HG03139 (cell line): ENCODE data around the gene ZNF335.
"Not testable (repeated sequence)": the region's sequence is repeated elsewhere in the genome, so short reads cannot be mapped to it uniquely, and the experiment has no call there.

ENCODE experiments used
- ATAC-seq: cut with Tn5 transposase; IDR thresholded peaks from one replicate; pipeline ENCODE4 v1.9.1; 2021; ENCODE audit not compliant: unreplicated experiment

ZNF335 gene

DNA sequence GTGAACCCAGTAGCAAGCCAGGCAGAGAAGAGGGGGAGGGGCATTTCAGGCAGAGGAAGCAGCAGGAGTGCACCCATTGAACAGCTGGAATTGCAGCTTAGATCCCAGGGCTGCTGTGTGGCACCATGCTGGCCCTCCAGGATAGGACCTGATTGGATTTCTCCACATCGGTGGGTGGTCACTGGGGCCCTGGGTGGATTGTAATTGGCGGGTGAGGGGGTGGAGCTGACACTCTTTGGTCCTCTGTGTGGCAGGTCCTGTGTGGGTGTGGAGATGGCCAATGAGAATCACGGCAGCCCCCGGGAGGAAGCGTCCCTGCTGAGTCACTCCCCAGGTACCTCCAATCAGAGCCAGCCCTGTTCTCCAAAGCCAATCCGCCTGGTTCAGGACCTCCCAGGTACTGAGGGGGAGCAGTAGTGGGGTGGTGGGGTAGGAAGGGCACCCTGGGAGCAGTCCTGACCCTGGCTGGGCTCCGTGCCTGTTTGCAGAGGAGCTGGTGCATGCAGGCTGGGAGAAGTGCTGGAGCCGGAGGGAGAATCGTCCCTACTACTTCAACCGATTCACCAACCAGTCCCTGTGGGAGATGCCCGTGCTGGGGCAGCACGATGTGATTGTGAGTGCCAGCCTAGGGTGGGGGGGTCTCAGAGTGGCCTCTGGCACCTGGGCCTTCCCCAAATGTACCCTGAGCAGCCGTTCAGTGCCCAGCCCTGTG lies 33.1 kb downstream of the ZNF335 start:
- no peak for ATAC-seq

DNA sequence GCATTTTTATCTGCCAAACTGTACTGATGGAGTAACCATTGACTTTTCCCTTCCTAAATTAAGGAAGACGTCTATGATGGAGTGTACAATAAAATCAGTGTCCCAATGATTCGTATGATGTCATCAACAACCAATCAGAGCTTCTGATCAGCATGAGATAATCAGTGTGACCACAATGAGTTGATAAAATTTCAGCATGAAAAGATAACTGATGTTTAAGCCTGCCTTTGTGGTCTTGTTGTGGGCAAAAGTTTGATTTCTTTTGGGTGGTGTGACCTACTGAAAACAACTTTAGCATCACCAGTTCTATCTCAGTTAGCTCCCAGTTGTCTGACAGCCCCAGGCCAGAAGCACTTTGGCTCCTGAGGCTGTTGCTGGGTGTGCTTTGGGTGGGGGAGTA lies 34.2 kb downstream of the ZNF335 start:
- no peak for ATAC-seq

DNA sequence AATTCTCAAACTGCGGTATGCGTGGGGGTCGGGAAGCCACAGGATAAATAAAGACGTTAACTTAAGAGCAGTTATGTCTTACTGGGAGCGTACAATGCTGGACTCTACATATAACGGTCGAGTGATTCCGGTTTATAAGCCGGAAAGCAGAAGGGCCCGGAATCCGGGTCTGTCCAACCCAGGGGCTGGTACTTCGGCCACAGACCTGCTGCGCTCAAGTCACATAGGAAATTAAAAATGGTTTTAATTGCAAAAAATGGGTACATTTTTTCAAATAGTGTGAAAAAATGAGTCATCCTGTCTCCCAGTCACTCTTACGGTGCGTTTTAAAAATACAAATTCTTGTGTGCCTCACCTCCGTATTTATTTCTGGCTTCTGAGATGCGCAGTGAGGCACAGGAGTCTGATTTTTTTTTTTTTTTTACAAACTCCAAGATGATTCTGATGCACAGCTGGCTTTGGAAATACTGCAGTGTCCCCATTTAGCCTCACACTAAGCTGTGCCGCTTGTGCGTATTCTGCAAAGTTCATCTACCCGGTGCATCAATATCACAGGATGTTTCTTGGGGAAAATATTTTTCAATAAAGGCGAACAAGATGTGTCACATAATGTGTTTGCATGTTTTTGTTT lies 36.5 kb downstream of the ZNF335 start:
- ATAC-seq, result no peak

DNA sequence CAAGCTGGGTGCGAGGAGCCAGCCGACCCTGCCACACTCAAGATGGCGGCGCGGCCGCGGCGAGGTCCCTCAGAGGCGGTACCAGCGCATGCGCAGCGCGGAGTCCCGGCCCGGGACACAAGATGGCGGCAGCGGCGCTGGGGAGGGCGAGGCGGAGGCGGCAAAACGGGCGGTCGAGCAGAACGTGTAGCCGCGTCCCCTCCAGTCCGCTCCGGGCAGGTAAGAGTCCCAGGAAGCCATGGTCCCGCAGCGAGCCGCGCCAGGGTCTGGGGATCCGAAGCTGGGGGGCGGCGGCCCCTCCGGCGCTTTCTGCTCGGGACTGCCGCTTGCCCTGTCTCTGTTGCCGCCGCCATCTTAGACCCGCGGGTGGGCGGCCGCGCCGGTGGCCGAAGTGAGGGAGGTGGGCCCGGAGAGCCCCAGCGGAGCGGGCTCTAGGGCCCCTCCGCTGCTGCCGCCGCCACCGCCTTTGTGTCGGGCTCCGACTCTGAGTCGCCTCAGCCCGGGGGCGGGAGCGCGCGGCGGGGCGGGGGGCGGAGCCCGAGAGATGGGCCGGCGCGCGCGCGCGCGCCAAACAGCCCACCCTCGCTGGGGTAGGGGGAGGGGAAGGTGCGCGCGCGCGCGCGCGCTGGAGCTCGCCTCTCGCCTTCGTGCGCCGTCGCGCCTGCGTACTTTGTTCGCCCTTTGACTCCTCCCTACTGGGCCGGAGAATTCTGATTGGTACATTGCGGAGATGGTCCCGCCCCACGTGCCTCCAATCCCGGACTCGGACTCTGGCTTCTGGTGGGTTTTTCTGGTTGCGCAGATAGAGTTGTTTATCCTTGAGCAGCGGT lies 37.2 kb downstream of the ZNF335 start, which contains the start of gene PCIF1:
Gene PCIF1 (plus strand): TSS at position 98 of the 830 bp plus-strand sequence. CDS start 4,317 bp downstream, outside the sequence.
- peak; percentile 68 for ATAC-seq

DNA sequence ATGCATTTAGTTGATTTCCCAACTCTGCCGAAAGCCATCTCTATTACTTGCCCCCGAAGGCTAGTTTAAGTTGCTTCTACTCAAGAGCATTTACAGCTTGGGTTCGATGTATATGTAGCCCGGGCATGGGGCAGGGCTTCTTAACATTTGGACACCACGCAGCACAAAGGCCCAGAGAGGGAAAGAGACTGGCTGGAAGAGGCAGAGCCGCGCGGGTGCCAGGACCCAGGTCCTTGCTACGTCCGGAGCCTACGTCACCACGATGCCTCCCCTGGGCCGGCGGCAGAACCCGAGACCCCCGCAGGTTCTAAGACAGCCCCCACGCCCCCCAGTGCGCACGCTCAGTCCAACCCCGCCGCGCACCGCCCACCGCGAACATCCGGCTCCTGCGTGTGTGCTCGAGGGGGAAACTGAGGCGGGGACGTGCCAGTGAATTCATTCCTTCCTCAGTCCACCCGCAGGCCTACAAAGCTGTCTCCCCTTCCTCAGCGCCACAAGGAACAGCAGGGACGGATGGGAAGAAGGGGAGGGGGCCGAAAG lies 37.9 kb downstream of the ZNF335 start:
- peak; percentile 7 for ATAC-seq

- ATAC-seq, result no peak
These were observed 38.5 kb downstream of the ZNF335 start for GRCh38 chr20:45933266-45934045.

DNA sequence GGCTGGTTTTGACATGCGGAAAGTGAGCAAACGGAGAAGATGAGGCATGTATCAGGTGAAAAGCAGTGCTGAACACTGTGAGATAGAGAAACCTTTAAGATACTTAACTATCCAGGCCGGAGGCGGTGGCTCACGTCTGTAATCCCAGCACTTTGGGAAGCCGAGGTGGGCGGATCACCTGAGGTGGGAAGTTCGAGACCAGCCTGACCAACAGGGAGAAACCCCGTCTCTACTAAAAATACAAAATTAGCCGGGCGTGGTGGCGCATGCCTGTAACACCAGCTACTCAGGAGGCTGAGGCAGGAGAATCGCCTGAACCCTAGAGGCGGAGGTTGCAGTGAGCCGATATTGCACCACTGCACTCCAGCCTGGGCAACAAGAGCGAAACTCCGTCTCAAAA lies 40.3 kb downstream of the ZNF335 start:
- not testable (repeated sequence) for ATAC-seq

- no peak for ATAC-seq
These were observed 44.7 kb downstream of the ZNF335 start for GRCh38 chr20:45927071-45927878.

GRCh38 chr20:45926731-45927070 lies 45.3 kb downstream of the ZNF335 start:
- no peak for ATAC-seq

GRCh38 chr20:45925821-45926506 lies 46.0 kb downstream of the ZNF335 start:
- ATAC-seq, result no peak

DNA sequence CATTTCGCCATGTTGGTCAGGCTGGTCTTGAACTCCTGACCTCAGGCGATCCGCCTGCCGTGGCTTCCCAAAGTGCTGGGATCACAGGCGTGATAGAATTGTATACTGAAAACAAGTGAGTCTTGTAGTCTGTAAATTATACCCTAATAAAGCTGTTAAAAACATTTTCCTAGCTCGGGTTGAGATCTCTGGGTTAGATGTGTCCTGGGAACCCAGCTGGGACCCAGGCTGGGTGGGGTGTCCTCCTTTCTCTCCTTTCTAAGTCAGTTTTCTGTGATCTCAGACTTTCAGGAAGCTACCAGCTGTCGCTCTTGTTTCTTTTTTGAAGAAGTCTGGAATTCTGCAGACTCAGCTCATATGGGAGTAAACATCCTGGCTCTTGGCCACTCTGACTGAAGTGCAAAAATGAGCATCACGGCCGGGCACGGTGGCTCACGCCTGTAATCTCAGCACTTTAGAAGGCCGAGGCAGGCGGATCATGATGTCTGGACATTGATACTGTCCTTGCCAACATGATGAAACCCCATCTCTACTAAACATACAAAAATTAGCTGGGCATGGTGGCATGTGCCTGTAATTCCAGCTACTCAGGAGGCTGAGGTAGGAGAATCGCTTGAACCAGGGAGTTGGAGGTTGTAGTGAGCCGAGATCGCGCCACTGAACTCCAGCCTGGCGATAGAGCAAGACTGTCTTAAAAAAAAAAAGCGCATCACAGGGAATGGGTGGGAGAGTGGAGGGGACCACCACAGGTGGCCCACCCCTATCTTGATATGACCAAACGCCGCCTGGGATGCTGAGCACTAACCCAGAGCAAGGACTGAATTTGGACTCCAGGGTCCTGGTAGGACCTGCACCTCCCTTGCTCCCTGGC lies 47.4 kb downstream of the ZNF335 start:
- no peak for ATAC-seq

GRCh38 chr20:45921337-45922189 lies 50.4 kb downstream of the ZNF335 start:
- no peak for ATAC-seq

DNA sequence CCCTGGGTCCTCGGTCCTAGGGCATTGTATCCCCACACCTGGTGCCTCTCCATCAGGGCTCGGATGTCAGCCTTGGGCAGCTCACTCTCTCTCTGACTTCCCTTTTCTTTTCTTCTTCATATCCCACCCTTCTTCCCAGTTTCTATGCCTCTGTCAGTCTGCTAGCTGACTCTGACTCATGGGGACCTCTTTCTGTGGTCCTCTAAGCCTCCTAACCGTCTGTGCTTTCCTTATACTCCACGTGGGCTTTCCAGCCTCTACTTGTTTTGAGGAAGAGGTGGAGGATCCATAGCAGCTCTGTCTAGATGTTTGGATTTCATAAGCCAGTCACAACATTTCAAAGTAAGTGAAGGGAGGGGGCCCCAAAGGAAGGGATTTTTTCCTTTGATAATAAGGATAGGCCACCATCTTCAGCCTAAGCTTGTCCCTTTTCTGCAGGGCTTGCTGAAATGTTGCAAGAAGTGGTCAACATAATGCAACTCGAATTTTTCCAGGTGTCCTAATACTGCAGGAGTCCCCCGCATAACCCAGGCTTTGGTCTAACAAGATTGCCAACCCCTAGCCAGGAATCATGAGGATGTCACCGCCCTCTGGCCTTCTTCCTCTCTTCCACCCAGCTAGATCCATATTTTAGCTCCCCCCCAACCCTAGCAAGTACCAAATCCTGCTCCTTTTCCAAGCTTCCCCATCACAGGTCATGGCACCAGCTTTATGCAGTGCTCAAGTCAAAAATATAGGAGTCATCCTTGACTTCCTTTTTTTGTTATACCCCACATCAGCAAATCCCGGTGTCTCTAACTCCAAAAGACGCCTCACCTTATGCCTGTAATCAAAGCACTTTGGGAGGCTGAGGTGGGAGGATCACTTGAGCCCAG lies 51.3 kb downstream of the ZNF335 start:
- no peak for ATAC-seq

DNA sequence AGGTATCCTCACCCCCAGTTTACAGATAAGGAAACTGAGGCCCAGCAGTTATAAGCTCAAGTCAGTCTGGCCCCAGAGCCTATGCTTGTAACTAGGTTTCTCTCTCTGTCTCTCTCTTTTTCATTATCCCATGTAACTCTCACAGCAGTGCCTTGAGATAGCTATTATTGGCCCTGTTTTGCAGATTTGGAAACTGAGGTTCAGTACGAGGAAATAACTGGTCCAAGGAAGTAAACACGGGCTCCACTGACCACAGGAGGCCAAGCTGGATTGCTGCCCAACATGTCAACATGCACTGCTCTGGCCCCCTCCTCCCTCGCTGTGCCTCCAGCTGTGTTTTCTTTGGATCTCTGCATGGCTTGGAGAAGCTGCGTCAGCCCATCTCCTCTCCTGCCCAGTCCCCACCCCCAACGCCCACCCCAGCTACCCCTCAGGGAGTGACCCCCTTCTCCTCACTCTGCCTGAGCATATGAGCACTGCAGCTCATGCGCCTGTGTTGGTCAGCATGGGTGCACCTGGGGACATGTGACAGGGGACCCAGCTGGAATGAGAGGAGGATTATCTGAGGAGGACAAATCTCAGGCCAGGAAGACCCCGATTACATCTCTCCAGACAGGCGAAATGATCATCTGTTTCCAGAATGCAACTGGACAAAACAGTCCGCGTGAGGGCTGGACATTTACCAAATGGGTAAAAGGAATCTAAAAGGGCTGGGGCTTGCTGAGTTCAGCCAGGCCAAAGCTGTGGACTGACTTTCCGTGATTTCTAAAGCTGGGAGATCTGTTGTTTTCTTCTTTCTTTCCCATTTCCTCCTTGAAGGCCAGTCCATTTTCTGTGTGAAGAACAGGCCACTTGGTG lies 52.2 kb downstream of the ZNF335 start:
- ATAC-seq, result no peak

- no peak for ATAC-seq
These were observed 53.0 kb downstream of the ZNF335 start for GRCh38 chr20:45918779-45919537.
